NCI-H510A (cell line): ENCODE results near the gene SLC22A31.

ENCODE experiments used
- DNase-seq: peaks from one replicate; lab custom pipeline; 2025; lab: John Stamatoyannopoulos, UW

The SLC22A31 gene

DNA sequence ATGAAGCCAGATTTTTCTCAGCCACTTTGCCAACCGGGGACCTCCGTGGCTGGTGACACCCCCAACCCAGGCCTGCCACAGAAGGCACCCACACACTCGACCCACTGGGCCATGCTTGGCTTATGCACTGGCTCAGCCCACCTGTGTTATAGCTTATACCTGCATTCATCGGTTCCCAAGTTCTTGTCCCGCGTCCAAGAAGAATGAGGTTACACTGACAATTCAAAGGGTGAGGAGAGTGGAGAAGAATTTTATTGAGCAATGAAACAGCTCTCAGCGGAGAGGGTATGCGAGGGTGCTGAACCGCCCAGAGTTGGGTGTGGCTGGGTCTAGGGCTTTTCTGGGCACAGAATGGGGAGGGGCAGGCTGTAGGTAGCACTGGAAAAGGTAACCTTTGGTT is 51.0 kb downstream of the SLC22A31 start:
- DNase-seq = no peak

DNA sequence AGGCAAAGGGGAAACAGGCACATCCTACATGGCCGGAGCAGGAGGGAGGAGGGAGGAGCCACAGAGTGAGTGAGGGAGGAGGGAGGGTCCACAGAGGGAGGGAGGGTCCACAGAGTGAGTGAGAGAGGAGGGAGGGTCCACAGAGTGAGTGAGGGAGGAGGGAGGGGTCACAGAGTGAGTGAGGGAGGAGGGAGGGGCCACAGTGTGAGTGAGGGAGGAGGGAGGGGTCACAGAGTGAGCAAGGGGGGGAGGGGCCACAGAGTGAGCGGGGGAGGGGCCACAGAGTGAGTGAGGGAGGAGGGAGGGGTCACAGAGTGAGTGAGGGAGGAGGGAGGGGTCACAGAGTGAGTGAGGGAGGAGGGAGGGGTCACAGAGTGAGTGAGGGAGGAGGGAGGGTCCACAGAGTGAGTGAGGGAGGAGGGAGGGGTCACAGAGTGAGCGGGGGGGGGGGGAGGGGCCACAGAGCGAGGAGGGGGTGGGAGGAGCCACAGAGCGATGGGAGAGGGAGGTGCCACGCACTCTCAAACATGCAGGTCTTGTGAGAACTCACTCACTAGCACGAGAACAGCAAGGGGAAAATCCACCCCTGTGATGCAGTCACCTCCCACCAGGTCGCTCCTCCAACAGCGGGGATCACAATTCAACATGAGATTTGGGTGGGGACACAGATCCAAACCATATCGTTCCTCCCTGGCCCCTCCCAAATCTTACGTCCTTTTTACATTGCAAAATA is 53.1 kb downstream of the SLC22A31 start:
- DNase-seq = no peak

DNA sequence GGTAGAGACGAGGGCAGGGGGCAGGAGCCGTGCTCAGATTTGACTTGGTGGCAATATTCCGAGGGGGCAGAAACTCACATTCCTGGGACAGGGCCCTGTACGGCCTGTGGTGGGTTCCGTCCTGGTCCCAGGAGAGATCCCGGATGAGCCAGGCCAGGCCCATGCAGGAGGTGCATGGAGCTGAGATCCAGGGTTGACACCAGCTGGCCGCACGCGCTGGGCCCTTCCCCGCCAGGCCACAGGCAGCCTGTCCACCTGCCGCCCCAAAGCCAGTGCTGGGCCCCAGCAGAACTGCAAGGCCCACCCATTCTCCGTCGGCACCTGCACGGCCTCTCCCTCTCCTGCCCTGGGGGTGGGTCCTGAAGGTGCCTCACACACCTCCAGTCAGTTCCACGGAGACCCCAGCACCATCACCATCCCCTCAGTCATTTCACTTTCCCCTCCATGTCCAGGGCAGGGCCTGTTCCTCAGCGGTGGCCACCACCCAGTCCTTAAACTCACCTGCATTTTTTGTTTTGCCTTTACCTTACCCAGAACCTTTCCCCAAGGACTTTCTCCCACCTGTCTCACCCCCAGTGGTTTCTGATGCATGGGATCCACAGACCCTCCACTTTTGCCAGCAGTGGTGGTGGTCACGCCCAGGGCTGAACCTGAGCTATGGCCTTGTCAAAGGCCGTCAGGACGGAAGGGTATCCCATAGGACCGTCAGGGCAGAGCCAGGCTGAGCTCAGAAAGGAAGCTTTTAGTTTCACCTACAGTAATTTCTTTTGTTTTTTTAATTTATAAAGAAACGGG is 53.9 kb downstream of the SLC22A31 start:
- no peak for DNase-seq
